H1 (cell line): ENCODE data around the gene FAHD2B. TPM values are rescaled to one million over a fixed set of nuclear protein-coding genes. Genes with fewer than 3 reads are reported as not detected.
A peak's percentile ranks its signal among the peaks of the same experiment; 100 is the strongest.
"Not testable (repeated sequence)": the region's sequence is repeated elsewhere in the genome, so short reads cannot be mapped to it uniquely, and the experiment has no call there.

Experiments used
- CTCF ChIA-PET: fragments of 300-600 bp; sonication (Branson Sonifier 250); formaldehyde crosslinking; loops from one replicate; lab custom pipeline; 2021; ENCODE audit not compliant: partially characterized antibody; lab: Charles Lee
- POLR2A ChIA-PET: fragments of 300-600 bp; sonication (Branson Sonifier 250); formaldehyde crosslinking; loops from one replicate; lab custom pipeline; 2021; ENCODE audit warnings: inconsistent platforms; ENCODE audit not compliant: partially characterized antibody; lab: Charles Lee
- DNase-seq, 2 experiments: peaks; one replicate each; pipeline versions ENCODE4 v3.0.0 to v3.0.0-alpha.2; 2010 to 2022; ENCODE audit warnings: low spot score in 2 of 2, low read depth in 1 of 2, mixed read lengths in 1 of 2
- FAIRE-seq: peaks from 2 replicates; lab custom pipeline; 2011; peaks lifted over from hg19 to GRCh38; lab: Jason Lieb, UNC
- H2AFZ ChIP-seq: 2 replicates; pipeline ENCODE4 v1.8.1; 2012; ENCODE audit warnings: low read length, inconsistent platforms
- H2AK5ac ChIP-seq: 2 replicates; pipeline ENCODE4 v1.6.1; 2013; ENCODE audit warnings: low read depth, low read length
- H2BK120ac ChIP-seq: replicated peaks from 2 replicates; pipeline ENCODE3; 2013; ENCODE audit warnings: low read depth, low read length, inconsistent platforms
- H2BK12ac ChIP-seq: 2 replicates; pipeline ENCODE4 v1.6.1; 2013; ENCODE audit warnings: low read depth, low read length
- H2BK15ac ChIP-seq: 2 replicates; pipeline ENCODE4 v1.6.1; 2013; ENCODE audit warnings: low read length
- H2BK20ac ChIP-seq: 2 replicates; pipeline ENCODE4 v1.6.1; 2013; ENCODE audit warnings: low read length
- H2BK5ac ChIP-seq: 2 replicates; pipeline ENCODE4 v1.6.1; 2013; ENCODE audit warnings: low read depth, low read length
- H3K14ac ChIP-seq: 2 replicates; pipeline ENCODE4 v1.6.1; 2013; ENCODE audit warnings: inconsistent platforms; ENCODE audit not compliant: insufficient read length
- H3K18ac ChIP-seq: 2 replicates; pipeline ENCODE4 v1.6.1; 2013; ENCODE audit warnings: low read length; ENCODE audit errors: extremely low read depth
- H3K23ac ChIP-seq: 2 replicates; pipeline ENCODE4 v1.6.1; 2013; ENCODE audit warnings: inconsistent platforms; ENCODE audit not compliant: insufficient read length
- H3K23me2 ChIP-seq: 2 replicates; pipeline ENCODE4 v1.6.1; 2013; ENCODE audit warnings: low read depth, low read length
- H3K27ac ChIP-seq: 2 replicates; pipeline ENCODE4 v1.6.1; 2011; ENCODE audit warnings: low read depth, low read length, inconsistent platforms
- H3K27me3 ChIP-seq, 4 experiments: replicated peaks in 1 of 4; 1 replicate in 1 of 4; 2 replicates in 3 of 4; pipeline versions ENCODE4 v1.6.1 to v1.8.1; 2011 to 2013; ENCODE audit warnings: low read length in 3 of 4, mild to moderate bottlenecking in 3 of 4, inconsistent platforms in 2 of 4, mixed read lengths in 2 of 4, moderate library complexity in 1 of 4; ENCODE audit not compliant: control insufficient read depth in 3 of 4, insufficient read depth in 3 of 4; ENCODE audit errors: extremely low read depth in 1 of 4
- H3K36me3 ChIP-seq, 4 experiments: 2 replicates each; pipeline versions ENCODE4 v1.6.1 to v1.8.1; 2011 to 2013; ENCODE audit warnings: mild to moderate bottlenecking in 4 of 4, low read length in 3 of 4, moderate library complexity in 2 of 4, control low read depth in 1 of 4, inconsistent platforms in 1 of 4; ENCODE audit not compliant: insufficient read depth in 4 of 4, control insufficient read depth in 2 of 4
- H3K4ac ChIP-seq: replicated peaks from 2 replicates; pipeline ENCODE3; 2013; ENCODE audit warnings: low read length, low read depth, mixed read lengths, inconsistent platforms; ENCODE audit not compliant: insufficient read length
- H3K4me1 ChIP-seq, 4 experiments: replicated peaks in 1 of 4; 1 replicate in 1 of 4; 2 replicates in 3 of 4; pipeline versions ENCODE4 v1.6.1 to v1.8.1; 2011 to 2013; ENCODE audit warnings: low read length in 3 of 4, inconsistent platforms in 2 of 4, mixed read lengths in 1 of 4; ENCODE audit not compliant: insufficient read depth in 4 of 4, control insufficient read depth in 3 of 4
- H3K4me2 ChIP-seq, 2 experiments: 2 replicates each; pipeline versions ENCODE4 v1.6.1 to v1.8.1; 2011 to 2013; ENCODE audit warnings: low read depth in 2 of 2, low read length in 2 of 2, control low read depth in 1 of 2, inconsistent platforms in 1 of 2, mild to moderate bottlenecking in 1 of 2; ENCODE audit not compliant: insufficient read depth in 1 of 2
- H3K4me3 ChIP-seq, 4 experiments: fragments of 200-600, 300-600 bp in 1 of 4; sonication (generic), shearing (Covaris generic), sonication (Bioruptor Twin) in 1 of 4; 2 replicates each; pipeline versions ENCODE4 v1.5.1 to v1.8.1; 2011 to 2016; ENCODE audit warnings: low read length in 4 of 4, low read depth in 3 of 4, control low read depth in 2 of 4, inconsistent platforms in 2 of 4, mild to moderate bottlenecking in 2 of 4, mixed read lengths in 1 of 4, moderate library complexity in 1 of 4; ENCODE audit not compliant: insufficient read depth in 2 of 4; ENCODE audit errors: extremely low read depth in 1 of 4
- H3K56ac ChIP-seq: replicated peaks from 2 replicates; pipeline ENCODE3; 2013; ENCODE audit warnings: low read depth, mild to moderate bottlenecking, mixed read lengths, low read length, inconsistent platforms; ENCODE audit not compliant: insufficient read length
- H3K79me1 ChIP-seq: 2 replicates; pipeline ENCODE4 v1.6.1; 2013; ENCODE audit warnings: low read depth, low read length, control low read depth
- H3K79me2 ChIP-seq, 2 experiments: 2 replicates each; pipeline versions ENCODE4 v1.6.1 to v1.8.1; 2012 to 2013; ENCODE audit warnings: low read length in 2 of 2, mild to moderate bottlenecking in 2 of 2, inconsistent platforms in 1 of 2; ENCODE audit not compliant: insufficient read depth in 2 of 2, control insufficient read depth in 1 of 2
- H3K9ac ChIP-seq, 4 experiments: replicated peaks in 1 of 4; 1 replicate in 1 of 4; 2 replicates in 3 of 4; pipeline versions ENCODE4 v1.6.1 to v1.8.1; 2011 to 2013; ENCODE audit warnings: low read depth in 3 of 4, low read length in 3 of 4, control low read depth in 2 of 4, mild to moderate bottlenecking in 2 of 4, moderate library complexity in 2 of 4, inconsistent platforms in 1 of 4; ENCODE audit errors: extremely low read depth in 1 of 4
- H3K9me3 ChIP-seq, 2 experiments: 2 replicates each; pipeline versions ENCODE4 v1.6.1 to v1.8.1; 2012 to 2013; ENCODE audit warnings: mild to moderate bottlenecking in 2 of 2, moderate library complexity in 2 of 2, control low read depth in 1 of 2, inconsistent platforms in 1 of 2, low read depth in 1 of 2, low read length in 1 of 2, mixed read lengths in 1 of 2; ENCODE audit not compliant: insufficient read depth in 2 of 2
- H4K20me1 ChIP-seq, 2 experiments: replicated peaks in 1 of 2; 2 replicates each; pipeline versions ENCODE3 to v1.8.1; 2011 to 2013; ENCODE audit warnings: inconsistent platforms in 2 of 2, low read length in 2 of 2, mild to moderate bottlenecking in 1 of 2; ENCODE audit not compliant: insufficient read depth in 2 of 2, control insufficient read depth in 1 of 2
- H4K5ac ChIP-seq: 2 replicates; pipeline ENCODE4 v1.6.1; 2013; ENCODE audit warnings: low read length, low read depth, mixed read lengths, inconsistent platforms; ENCODE audit not compliant: insufficient read length
- H4K8ac ChIP-seq: 2 replicates; pipeline ENCODE4 v1.8.0; 2013; ENCODE audit warnings: mild to moderate bottlenecking, moderate library complexity, low read length, inconsistent platforms; ENCODE audit not compliant: insufficient read depth; ENCODE audit errors: extremely low read depth
- H4K91ac ChIP-seq: replicated peaks from 2 replicates; pipeline ENCODE3; 2013; ENCODE audit warnings: low read length, mixed read lengths, inconsistent platforms; ENCODE audit not compliant: insufficient read length
- CREB1 ChIP-seq: IDR thresholded peaks from 2 replicates; pipeline ENCODE4 v1.6.1; 2012; ENCODE audit warnings: inconsistent platforms
- WGBS, 2 experiments: shearing (Covaris generic) in 1 of 2; methylation state at CpG; one replicate each; pipeline versions ENCODE4 v1.1.6 to v1.1.7; 2013 to 2015; ENCODE audit warnings: low lambda C conversion rate in 2 of 2, mixed read lengths in 2 of 2, inconsistent platforms in 1 of 2, low coverage in 1 of 2, missing lambda C conversion rate in 1 of 2; ENCODE audit not compliant: insufficient replicate concordance in 2 of 2, insufficient coverage in 1 of 2, insufficient read length in 1 of 2; ENCODE audit errors: extremely low coverage in 1 of 2, missing lambda C conversion rate in 1 of 2; 5-methylcytosine and 5-hydroxymethylcytosine counted together
- long read RNA-seq, 2 experiments: library from RNA in 1 of 2; library from capped mRNA in 1 of 2; stranded (forward); transcript quantifications; one replicate each; pipeline ENCODE4 v2.0.0, GENCODE V29; 2021; ENCODE audit warnings: inconsistent platforms in 1 of 2
- polyA minus RNA-seq, 3 experiments: library from RNA; depleted of rRNA, polyadenylated mRNA; stranded (reverse); fragments of >200 nt; gene quantifications; 1 replicate in 2 of 3; 2 replicates in 1 of 3; pipeline ENCODE4 v1.2.3, GENCODE V29; 2011
- polyA plus RNA-seq, 7 experiments: library from polyadenylated mRNA; depleted of rRNA in 3 of 7; stranded (reverse) in 5 of 7; unstranded in 2 of 7; fragments of >200 nt in 5 of 7; fragments of 200-250 nt in 2 of 7; gene quantifications; 1 replicate in 5 of 7; 2 replicates in 1 of 7; 4 replicates in 1 of 7; pipeline versions ENCODE4 v1.2.1 to v1.2.3, GENCODE V29; 2011 to 2013; ENCODE audit warnings: missing spikeins in 2 of 7, mixed read lengths in 2 of 7
- total RNA-seq: library from RNA; stranded (reverse); fragmentation: NEBNext Ultra II Directional; extraction: Animal tissue kit (Norgen Biotek cat#: 25700); gene quantifications from 2 replicates; pipeline ENCODE4 v1.2.1, GENCODE V29; 2021

The FAHD2B gene
- total RNA-seq (36.9 and 39.4 TPM in 2 replicates), polyA plus RNA-seq (2011; rRNA removed) (23.5 and 27.5 TPM in 2 replicates), polyA minus RNA-seq (2011; rRNA and poly(A)+ RNA removed) (30.2 and 38.3 TPM in 2 replicates)
- 34.3 TPM for polyA plus RNA-seq (2011; cell fraction: cytosol; rRNA removed)
- 54.4 TPM for polyA plus RNA-seq (2011; cell fraction: nucleus; rRNA removed)
- polyA plus RNA-seq (2012, experiment 1 of 2), result 24.0 to 38.8 TPM (median 36.0 TPM) in 4 replicates
- 35.1 TPM for polyA plus RNA-seq (2012, experiment 2 of 2)
- 22.1 TPM for polyA plus RNA-seq (2013, experiment 1 of 2)
- 20.7 TPM for polyA plus RNA-seq (2013, experiment 2 of 2)
- 21.7 TPM for polyA minus RNA-seq (2011; cell fraction: cytosol; rRNA and poly(A)+ RNA removed)
- polyA minus RNA-seq (2011; cell fraction: nucleus; rRNA and poly(A)+ RNA removed), result 35.7 TPM
- long read RNA-seq, experiment 1, partial matches to known transcripts, result 3 of 11 reads
- long read RNA-seq, experiment 1, other reads (novel, unspliced or antisense), result 0 of 11 reads
- long read RNA-seq, experiment 2, transcript FAHD2B-202 (9 exons, 1,388 nt), result major isoform, 8 of 59 reads
- long read RNA-seq, experiment 2, partial matches to known transcripts, result 43 of 59 reads
- long read RNA-seq, experiment 2, other reads (novel, unspliced or antisense), result 5 of 59 reads

GRCh38 chr2:97094772-97095611 lies at the start of gene FAHD2B:
Gene FAHD2B (minus strand): TSS chr2:97094882. CDS start chr2:97091706, 3,176 bp downstream.
- H2BK20ac ChIP-seq, H2BK120ac ChIP-seq, POLR2A ChIA-PET, H2BK15ac ChIP-seq, H2BK5ac ChIP-seq, H2AFZ ChIP-seq, H3K36me3 ChIP-seq, H3K9ac ChIP-seq, H3K27me3 ChIP-seq, H4K5ac ChIP-seq, H3K79me1 ChIP-seq, H4K8ac ChIP-seq, H3K23me2 ChIP-seq, FAIRE-seq, H3K4me1 ChIP-seq, H3K56ac ChIP-seq, H2AK5ac ChIP-seq, H2BK12ac ChIP-seq, H3K23ac ChIP-seq, H3K27ac ChIP-seq, H3K14ac ChIP-seq, H4K91ac ChIP-seq, H4K20me1 ChIP-seq, H3K4ac ChIP-seq, H3K18ac ChIP-seq, H3K79me2 ChIP-seq, H3K9me3 ChIP-seq: not testable (repeated sequence)
- H3K4me2 ChIP-seq, result peak within 1 kb of the TSS; percentile 72 to 87
- 7% methylated on average over 11 of the region's 48 CpGs; no CpG with 5 or more reads in 1 of the 2 experiments for WGBS, 2 experiments
- TF ChIP-seq CREB1, result peak; percentile 67
- DNase-seq, result peak in 1 of 2 experiments; percentile 81
- CTCF ChIA-PET, result interaction anchor here (0.9 to 1.2 kb wide), 4 partner anchors 9 to 134 kb away, joined by 3 to 5 read pairs (median 4); partner anchors contain the start of gene ANKRD36
- H3K4me3 ChIP-seq, result peak within 1 kb of the TSS; percentile 24 to 56 (median 35); a peak in 6 of 8 replicates
